ENCODE data around the gene COMMD3. TPM values are rescaled to one million over a fixed set of nuclear protein-coding genes. Genes with fewer than 3 reads are reported as not detected.

Gene COMMD3
- total and polyA plus RNA-seq, 2 of the 8 experiments (the other 6 are each of a cell fraction or from before 2014, with no cell fraction given) = 2.3 to 2.7 TPM

DNA sequence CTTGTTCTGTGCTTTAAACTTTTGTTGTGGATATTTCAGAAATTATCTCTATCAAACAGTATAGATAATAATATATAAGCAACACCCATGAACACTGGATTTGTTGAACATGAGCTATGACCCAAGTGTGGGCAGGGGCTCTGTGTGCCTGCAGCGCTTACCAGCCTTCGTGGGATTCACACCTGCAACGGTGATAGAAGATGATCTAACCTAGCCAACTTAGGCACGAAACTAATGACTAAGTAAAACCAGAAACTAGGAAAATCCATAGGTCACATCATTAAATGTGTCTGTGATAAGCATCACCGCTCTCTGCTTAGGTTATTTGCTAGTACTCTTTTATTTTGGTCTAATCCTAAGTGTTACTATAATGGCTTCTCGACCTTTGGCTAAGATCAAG, 47.1 kb downstream of the COMMD3 start:
- no peak overlapping the region for H2AFZ ChIP-seq (ENCODE audit: low read length)
- CTCF ChIA-PET (ENCODE audit: partially characterized antibody) = interaction anchor here (1.6 kb wide), 1 partner anchor 19 kb away, joined by 3 read pairs; no protein-coding TSS in a partner anchor

More for the DNA sequence above, 47.1 kb downstream of the COMMD3 start:
- Histone ChIP-seq H2BK15ac (ENCODE audit: low read length) (no peak overlapping the region), H3K27ac (ENCODE audit: low read depth, low read length) (no peak overlapping the region), H3K56ac (replicated peaks; ENCODE audit: insufficient read length, low read depth, low read length) (no peak overlapping the region), H3K9ac (replicated peaks in 1 of 4; ENCODE audit: extremely low read depth in 1 of 4, low read depth in 3 of 4, low read length in 3 of 4) (no peak overlapping the region), H3K4me2 (ENCODE audit: insufficient read depth in 1 of 2, low read depth in 2 of 2, low read length in 2 of 2) (no peak overlapping the region), H4K20me1 (replicated peaks in 1 of 2; ENCODE audit: control insufficient read depth in 1 of 2, insufficient read depth in 2 of 2, low read length in 2 of 2) (no peaks in the 10 kb centered on the region), H2BK120ac (replicated peaks; ENCODE audit: low read depth, low read length) (no peak overlapping the region), H3K36me3 (ENCODE audit: control insufficient read depth in 2 of 4, insufficient read depth in 4 of 4, low read length in 3 of 4) (no peaks in the 10 kb centered on the region), H3K4me1 (replicated peaks in 1 of 4; ENCODE audit: control insufficient read depth in 3 of 4, insufficient read depth in 4 of 4, low read length in 3 of 4) (no peaks in the 10 kb centered on the region), H3K27me3 (replicated peaks in 1 of 4; ENCODE audit: control insufficient read depth in 3 of 4, extremely low read depth in 1 of 4, insufficient read depth in 3 of 4, low read length in 3 of 4) (no peaks in the 10 kb centered on the region), H2BK20ac (ENCODE audit: low read length) (no peak overlapping the region), H3K23ac (ENCODE audit: insufficient read length) (no peak overlapping the region), H2BK12ac (ENCODE audit: low read depth, low read length) (no peak overlapping the region), H3K79me1 (ENCODE audit: low read depth, low read length) (no peaks in the 10 kb centered on the region), H3K4ac (replicated peaks; ENCODE audit: insufficient read length, low read depth, low read length) (no peak overlapping the region), H3K18ac (ENCODE audit: extremely low read depth, low read length) (no peak overlapping the region), H3K4me3 (ENCODE audit: extremely low read depth in 1 of 4, insufficient read depth in 2 of 4, low read depth in 3 of 4, low read length in 4 of 4) (no peak overlapping the region), H3K14ac (ENCODE audit: insufficient read length) (no peak overlapping the region), H2AK5ac (ENCODE audit: low read depth, low read length) (no peak overlapping the region), H3K23me2 (ENCODE audit: low read depth, low read length) (no peaks in the 10 kb centered on the region), H3K9me3 (ENCODE audit: insufficient read depth in 2 of 2, low read depth in 1 of 2, low read length in 1 of 2) (no peaks in the 10 kb centered on the region), H2BK5ac (ENCODE audit: low read depth, low read length) (no peak overlapping the region), H3K79me2 (ENCODE audit: control insufficient read depth in 1 of 2, insufficient read depth in 2 of 2, low read length in 2 of 2) (no peaks in the 10 kb centered on the region), H4K5ac (ENCODE audit: insufficient read length, low read depth, low read length) (no peak overlapping the region), H4K91ac (replicated peaks; ENCODE audit: insufficient read length, low read length) (no peak overlapping the region), H4K8ac (ENCODE audit: extremely low read depth, insufficient read depth, low read length) (no peak overlapping the region)
- TF ChIP-seq EZH2 (IDR thresholded peaks at IDR 0.05; ENCODE audit: low read depth, low read length, severe bottlenecking) = no peak
- TF ChIP-seq TAF7 (optimal IDR thresholded peaks at IDR 0.05; ENCODE audit: borderline replicate concordance, low read depth, low read length) = no peak
- TF ChIP-seq KDM4A (IDR thresholded peaks at IDR 0.05; ENCODE audit: low read depth, low read length, severe bottlenecking) = no peak
- TF ChIP-seq EP300 (IDR thresholded peaks at IDR 0.05; ENCODE audit: borderline replicate concordance in 1 of 2, low read depth in 2 of 2, low read length in 2 of 2) = no peak
- no peak for TF ChIP-seq JUND (IDR thresholded peaks at IDR 0.05; ENCODE audit: low read length)
- no peak for TF ChIP-seq PHF8 (conservative IDR thresholded peaks at IDR 0.05; ENCODE audit: low read depth, low read length)
- TF ChIP-seq, protein P1, sequence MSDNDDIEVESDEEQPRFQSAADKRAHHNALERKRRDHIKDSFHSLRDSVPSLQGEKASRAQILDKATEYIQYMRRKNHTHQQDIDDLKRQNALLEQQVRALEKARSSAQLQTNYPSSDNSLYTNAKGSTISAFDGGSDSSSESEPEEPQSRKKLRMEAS (IDR thresholded peaks at IDR 0.05) = no peak
- 91% methylated on average over 6 of the region's 6 CpGs; no CpG with 5 or more reads in 1 of the 2 experiments for WGBS, 2 experiments (ENCODE audit: extremely low coverage in 1 of 2, insufficient coverage in 1 of 2, insufficient read length in 1 of 2, insufficient replicate concordance in 2 of 2, low coverage in 1 of 2, low lambda C conversion rate in 2 of 2, missing lambda C conversion rate in 1 of 2)
- POLR2A ChIA-PET (ENCODE audit: partially characterized antibody) = interaction anchor here (0.8 kb wide), 1 partner anchor 101 kb away, joined by 3 read pairs; no protein-coding TSS in a partner anchor
- FAIRE-seq (no peak), DNase-seq (ENCODE audit: low read depth in 1 of 2, low spot score in 2 of 2) (no peak)

Measured in H1 (cell line).